PC-3 (cell line): ENCODE measurements around the gene SUPT6H.

Source experiments
- CTCF ChIP-seq: fragments of 300-600 bp; sonication (generic); conservative IDR thresholded peaks from 2 replicates; pipeline ENCODE4 v1.5.1; 2017; ENCODE audit warnings: antibody characterized with exemption, low read depth, mild to moderate bottlenecking, low read length
- EZH2 ChIP-seq: fragments of 300-600 bp; sonication (generic); IDR thresholded peaks from one replicate; pipeline ENCODE4 v1.6.1; 2017; ENCODE audit warnings: antibody characterized with exemption, mild to moderate bottlenecking, low read length; ENCODE audit not compliant: unreplicated experiment
- EZH2phosphoT487 ChIP-seq: fragments of 300-600 bp; sonication (generic); IDR thresholded peaks from 2 replicates; pipeline ENCODE4 v1.6.1; 2018; ENCODE audit warnings: mild to moderate bottlenecking, antibody characterized with exemption, low read length, borderline replicate concordance

GRCh38 chr17:28740406-28741357 lies 78.7 kb downstream of the SUPT6H start:
- no peak for TF ChIP-seq EZH2
- TF ChIP-seq CTCF: no peak
- TF ChIP-seq EZH2phosphoT487: no peak
